ENCODE data around the gene CERS1. TPM values are rescaled to one million over a fixed set of nuclear protein-coding genes. Genes with fewer than 3 reads are reported as not detected.

Gene CERS1
- polyA plus RNA-seq, 3 donors: not detected

GRCh38 chr19:18856385-18857126 is 39.4 kb downstream of the CERS1 start:
- Histone ChIP-seq H3K4me1 (ENCODE audit: control insufficient read depth in 1 of 2, insufficient read depth in 2 of 2, low read length in 2 of 2) (peaks cover 4 to 8% of the 10 kb centered on the region in 2 donors), H3K36me3 (replicated peaks in 1 of 2; ENCODE audit: control insufficient read depth in 1 of 2, insufficient read depth in 2 of 2, low read length in 2 of 2) (peaks cover 98 to 100% of the 10 kb centered on the region in 2 donors), H3K4me3 (replicated peaks in 1 of 3; ENCODE audit: low read depth in 2 of 3, low read length in 3 of 3) (no peak overlapping the region), H3K79me2 (ENCODE audit: insufficient read depth, low read length) (peaks cover 23% of the 10 kb centered on the region), H3K9ac (ENCODE audit: insufficient read depth, low read length, poor library complexity, severe bottlenecking) (no peak overlapping the region), H4K20me1 (ENCODE audit: insufficient read depth, low read length) (peaks cover 98% of the 10 kb centered on the region), H3K9me3 (replicated peaks in 1 of 2; ENCODE audit: control insufficient read depth in 1 of 2, insufficient read depth in 1 of 2, low read length in 2 of 2) (no peaks in the 10 kb centered on the region), H3K27ac (ENCODE audit: low read depth in 1 of 2, low read length in 2 of 2) (no peak overlapping the region), H3K4me2 (replicated peaks; ENCODE audit: extremely low read depth, low read length, poor library complexity, severe bottlenecking) (no peak overlapping the region), H2AFZ (ENCODE audit: insufficient read depth, low read depth, low read length, poor library complexity, severe bottlenecking) (no peak overlapping the region), H3K27me3 (ENCODE audit: control insufficient read depth in 2 of 2, insufficient read depth in 2 of 2, low read length in 2 of 2) (no peaks in the 10 kb centered on the region)
- Mint-ChIP-seq H3K4me1 (peaks cover 6% of the 10 kb centered on the region), H3K27ac (peak overlapping the region in 1 of 7 donors; percentile 35), H3K27me3 (ENCODE audit: low read depth in 3 of 3) (peaks cover 0 to 1% (median 0%) of the 10 kb centered on the region in 3 donors), H3K4me3 (no peak overlapping the region), H3K36me3 (peaks cover 89 to 99% of the 10 kb centered on the region in 2 donors), H3K9me3 (no peaks in the 10 kb centered on the region)
- intact Hi-C loops (cut with micrococcal nuclease): no loop called here
- TF ChIP-seq CTCF (IDR thresholded peaks at IDR 0.05): no peak
- no peak for DNase-seq
- 98% methylated on average over 15 of the region's 22 CpGs for WGBS (ENCODE audit: insufficient coverage)

- Mint-ChIP-seq H3K36me3 (peaks cover 89 to 99% of the 10 kb centered on the region in 2 donors), H3K9me3 (no peaks in the 10 kb centered on the region), H3K27ac (peak overlapping the region in 2 of 7 donors; percentile 45 to 64), H3K27me3 (ENCODE audit: low read depth in 3 of 3) (peaks cover 0 to 1% (median 0%) of the 10 kb centered on the region in 3 donors), H3K4me1 (no peaks in the 10 kb centered on the region), H3K4me3 (no peak overlapping the region)
- Histone ChIP-seq H4K20me1 (ENCODE audit: insufficient read depth, low read length) (peaks cover 96% of the 10 kb centered on the region), H3K4me3 (replicated peaks in 1 of 3; ENCODE audit: low read depth in 2 of 3, low read length in 3 of 3) (no peak overlapping the region), H3K36me3 (replicated peaks in 1 of 2; ENCODE audit: control insufficient read depth in 1 of 2, insufficient read depth in 2 of 2, low read length in 2 of 2) (peaks cover 98 to 100% of the 10 kb centered on the region in 2 donors), H3K27me3 (ENCODE audit: control insufficient read depth in 2 of 2, insufficient read depth in 2 of 2, low read length in 2 of 2) (no peaks in the 10 kb centered on the region), H3K9me3 (replicated peaks in 1 of 2; ENCODE audit: control insufficient read depth in 1 of 2, insufficient read depth in 1 of 2, low read length in 2 of 2) (no peaks in the 10 kb centered on the region), H3K27ac (ENCODE audit: low read depth in 1 of 2, low read length in 2 of 2) (no peak overlapping the region), H3K4me2 (replicated peaks; ENCODE audit: extremely low read depth, low read length, poor library complexity, severe bottlenecking) (no peak overlapping the region), H3K9ac (ENCODE audit: insufficient read depth, low read length, poor library complexity, severe bottlenecking) (no peak overlapping the region), H3K79me2 (ENCODE audit: insufficient read depth, low read length) (peaks cover 28% of the 10 kb centered on the region), H2AFZ (ENCODE audit: insufficient read depth, low read depth, low read length, poor library complexity, severe bottlenecking) (no peak overlapping the region), H3K4me1 (ENCODE audit: control insufficient read depth in 1 of 2, insufficient read depth in 2 of 2, low read length in 2 of 2) (peaks cover 1 to 2% of the 10 kb centered on the region in 2 donors)
- 97% methylated on average over 27 of the region's 27 CpGs for WGBS (ENCODE audit: insufficient coverage)
- TF ChIP-seq CTCF (IDR thresholded peaks at IDR 0.05): no peak
- no peak for DNase-seq
- intact Hi-C loops (cut with micrococcal nuclease): no loop called here
These were observed 40.1 kb downstream of the CERS1 start for GRCh38 chr19:18855647-18856384.

Data from CD14-positive monocyte (primary cell).